Neuronal stem cell (in vitro differentiated cells): ENCODE results near the gene CAMK2N2.

Source experiments
- DNase-seq: peaks from one replicate; pipeline ENCODE4 v3.0.0-alpha.2; 2013; ENCODE audit warnings: low spot score
- H2AFZ ChIP-seq: one replicate; pipeline ENCODE4 v1.6.1; 2013; ENCODE audit warnings: mild to moderate bottlenecking, low read length, inconsistent platforms
- H2AK5ac ChIP-seq: 2 replicates; pipeline ENCODE4 v1.6.1; 2013; ENCODE audit warnings: low read depth, mild to moderate bottlenecking, inconsistent platforms, low read length, moderate library complexity, mixed read lengths
- H2BK120ac ChIP-seq: 2 replicates; pipeline ENCODE4 v1.6.1; 2013; ENCODE audit warnings: low read depth, mild to moderate bottlenecking, inconsistent platforms, low read length, moderate library complexity, mixed read lengths
- H2BK12ac ChIP-seq: one replicate; pipeline ENCODE4 v1.6.1; 2013; ENCODE audit warnings: low read length, inconsistent platforms
- H2BK15ac ChIP-seq: 2 replicates; pipeline ENCODE4 v1.6.1; 2013; ENCODE audit warnings: mild to moderate bottlenecking, low read length, inconsistent platforms, mixed read lengths
- H2BK5ac ChIP-seq: one replicate; pipeline ENCODE4 v1.6.1; 2013; ENCODE audit warnings: inconsistent platforms, mild to moderate bottlenecking, low read length, moderate library complexity
- H3K14ac ChIP-seq: one replicate; pipeline ENCODE4 v1.6.1; 2013; ENCODE audit warnings: low read length, inconsistent platforms
- H3K18ac ChIP-seq: 2 replicates; pipeline ENCODE4 v1.6.1; 2013; ENCODE audit warnings: low read length, inconsistent platforms
- H3K23ac ChIP-seq: 2 replicates; pipeline ENCODE4 v1.6.1; 2013; ENCODE audit warnings: low read depth, mild to moderate bottlenecking, mixed read lengths, low read length, inconsistent platforms; ENCODE audit not compliant: poor library complexity
- H3K27ac ChIP-seq: replicated peaks from 3 replicates; pipeline ENCODE4 v1.5.1; 2013; ENCODE audit warnings: low read length, inconsistent platforms
- H3K27me3 ChIP-seq, 3 experiments: 2 replicates each; pipeline ENCODE4 v1.6.1; 2013; ENCODE audit warnings: low read length in 3 of 3, mild to moderate bottlenecking in 2 of 3, inconsistent platforms in 1 of 3, low read depth in 1 of 3, mixed read lengths in 1 of 3, moderate library complexity in 1 of 3; ENCODE audit not compliant: control insufficient read depth in 3 of 3, insufficient read depth in 3 of 3
- H3K36me3 ChIP-seq, 2 donors: replicated peaks in 1 of 2; 2 replicates each; pipeline ENCODE4 v1.6.1; 2013; ENCODE audit warnings: low read length in 2 of 2; ENCODE audit not compliant: control insufficient read depth in 2 of 2, insufficient read depth in 2 of 2
- H3K4ac ChIP-seq: 2 replicates; pipeline ENCODE4 v1.6.1; 2013; ENCODE audit warnings: inconsistent platforms, mild to moderate bottlenecking, low read length, moderate library complexity
- H3K4me1 ChIP-seq, 2 donors: 1 replicate in 1 of 2; 2 replicates in 1 of 2; pipeline ENCODE4 v1.6.1; 2013; ENCODE audit warnings: low read length in 2 of 2, low read depth in 1 of 2; ENCODE audit not compliant: control insufficient read depth in 2 of 2, insufficient read depth in 1 of 2
- H3K4me2 ChIP-seq: one replicate; pipeline ENCODE4 v1.6.1; 2013; ENCODE audit warnings: mild to moderate bottlenecking, low read length, inconsistent platforms; ENCODE audit not compliant: insufficient read depth, poor library complexity, severe bottlenecking
- H3K4me3 ChIP-seq, 2 donors: 2 replicates each; pipeline ENCODE4 v1.5.1; 2013; ENCODE audit warnings: low read length in 2 of 2, mild to moderate bottlenecking in 2 of 2, inconsistent platforms in 1 of 2, moderate library complexity in 1 of 2
- H3K79me1 ChIP-seq: one replicate; pipeline ENCODE4 v1.6.1; 2013; ENCODE audit warnings: low read depth, mild to moderate bottlenecking, inconsistent platforms, low read length, moderate library complexity
- H3K9ac ChIP-seq: one replicate; pipeline ENCODE4 v1.6.1; 2013; ENCODE audit warnings: mild to moderate bottlenecking, low read depth, low read length, inconsistent platforms; ENCODE audit not compliant: poor library complexity
- H3K9me3 ChIP-seq, 2 donors: replicated peaks in 1 of 2; 2 replicates each; pipeline versions ENCODE3 to v1.6.1; 2013; ENCODE audit warnings: low read length in 2 of 2, mild to moderate bottlenecking in 2 of 2, inconsistent platforms in 1 of 2, low read depth in 1 of 2, mixed read lengths in 1 of 2, moderate library complexity in 1 of 2; ENCODE audit not compliant: control insufficient read depth in 2 of 2, insufficient read depth in 1 of 2
- H4K8ac ChIP-seq: one replicate; pipeline ENCODE4 v1.6.1; 2013; ENCODE audit warnings: low read depth, mild to moderate bottlenecking, inconsistent platforms, low read length, moderate library complexity
- H4K91ac ChIP-seq: one replicate; pipeline ENCODE4 v1.6.1; 2013; ENCODE audit warnings: low read length, low read depth, mild to moderate bottlenecking, inconsistent platforms; ENCODE audit not compliant: poor library complexity
- WGBS, 2 donors: extraction: QIAGEN DNeasy Blood & Tissue Kit; methylation state at CpG; one replicate each; pipeline ENCODE4 v1.1.7; 2013; ENCODE audit warnings: missing lambda C conversion rate in 2 of 2, mixed read lengths in 1 of 2; ENCODE audit not compliant: insufficient read length in 2 of 2, insufficient replicate concordance in 1 of 2; ENCODE audit errors: extremely low coverage in 2 of 2; 5-methylcytosine and 5-hydroxymethylcytosine counted together

Gene CAMK2N2

GRCh38 chr3:184282941-184283340 is 21.6 kb upstream of the CAMK2N2 start:
- Histone ChIP-seq H3K4me1 (peaks cover 0 to 2% of the 10 kb centered on the region in 2 donors), H3K14ac (no peak overlapping the region), H2BK5ac (no peak overlapping the region), H2BK12ac (no peak overlapping the region), H4K91ac (no peak overlapping the region), H3K27me3 (peaks cover 0 to 46% (median 1%) of the 10 kb centered on the region in 3 experiments), H3K18ac (no peak overlapping the region), H2AFZ (no peak overlapping the region), H2BK120ac (no peak overlapping the region), H2AK5ac (no peak overlapping the region), H3K4me2 (no peak overlapping the region), H3K36me3 (no peaks in the 10 kb centered on the region), H3K4me3 (no peak overlapping the region), H2BK15ac (no peak overlapping the region), H4K8ac (no peak overlapping the region), H3K23ac (no peak overlapping the region), H3K4ac (no peak overlapping the region), H3K79me1 (no peaks in the 10 kb centered on the region), H3K9me3 (no peaks in the 10 kb centered on the region), H3K27ac (no peak overlapping the region), H3K9ac (no peak overlapping the region)
- WGBS, 2 donors: no CpG with 5 or more reads among the region's 4 CpGs
- no peak for DNase-seq

GRCh38 chr3:184277366-184277765 is 16.0 kb upstream of the CAMK2N2 start:
- peaks cover 0 to 3% of the 10 kb centered on the region in 2 donors for H3K4me1 ChIP-seq
- H2AFZ ChIP-seq: no peak overlapping the region
- no peak overlapping the region for H3K4me3 ChIP-seq
- H3K79me1 ChIP-seq: no peaks in the 10 kb centered on the region
- no peak overlapping the region for H3K9ac ChIP-seq
- H3K9me3 ChIP-seq: peaks cover 0 to 3% of the 10 kb centered on the region in 2 donors
- no peak overlapping the region for H4K8ac ChIP-seq
- H3K18ac ChIP-seq: no peak overlapping the region
- no peak overlapping the region for H3K4me2 ChIP-seq
- H3K14ac ChIP-seq: no peak overlapping the region
- no peak for DNase-seq
- no CpG with 5 or more reads among the region's 6 CpGs for WGBS, 2 donors
- H2BK15ac ChIP-seq: no peak overlapping the region
- no peak overlapping the region for H3K27ac ChIP-seq
- no peak overlapping the region for H2BK12ac ChIP-seq
- no peak overlapping the region for H3K23ac ChIP-seq
- no peak overlapping the region for H3K4ac ChIP-seq
- H2BK5ac ChIP-seq: no peak overlapping the region
- no peak overlapping the region for H4K91ac ChIP-seq
- peak overlapping the region; percentile 27 for H2AK5ac ChIP-seq
- no peaks in the 10 kb centered on the region for H3K36me3 ChIP-seq
- peaks cover 3 to 78% (median 33%) of the 10 kb centered on the region in 3 experiments for H3K27me3 ChIP-seq
- no peak overlapping the region for H2BK120ac ChIP-seq

GRCh38 chr3:184275961-184276910 is 14.9 kb upstream of the CAMK2N2 start, which contains the start of gene ECE2:
Gene ECE2, plus strand, starts transcription at chr3:184276022. Its CDS starts 132 bp downstream, at chr3:184276154.
- no CpG with 5 or more reads among the region's 65 CpGs for WGBS, 2 donors
- H2BK120ac ChIP-seq: no peak within 1 kb of the TSS
- peak within 1 kb of the TSS; percentile 71 for H2AK5ac ChIP-seq
- H3K9ac ChIP-seq: peak within 1 kb of the TSS; percentile 66
- peak within 1 kb of the TSS; percentile 38 for H3K4me2 ChIP-seq
- H4K8ac ChIP-seq: peak within 1 kb of the TSS; percentile 84
- H2BK15ac ChIP-seq: no peak within 1 kb of the TSS
- peak within 1 kb of the TSS; percentile 28 for H3K4ac ChIP-seq
- peak within 1 kb of the TSS in 1 of 2 donors; percentile 45 for H3K4me3 ChIP-seq
- H3K79me1 ChIP-seq: no peaks in the 10 kb centered on the region
- peak within 1 kb of the TSS; percentile 60 for H3K18ac ChIP-seq
- H3K23ac ChIP-seq: peak within 1 kb of the TSS; percentile 50
- H3K36me3 ChIP-seq: no peaks in the 10 kb centered on the region
- H2AFZ ChIP-seq: peak within 1 kb of the TSS; percentile 75
- H3K27me3 ChIP-seq: peaks cover 3 to 70% (median 33%) of the 10 kb centered on the region in 3 experiments
- peak within 1 kb of the TSS; percentile 91 for H2BK12ac ChIP-seq
- no peak within 1 kb of the TSS for H2BK5ac ChIP-seq
- H3K4me1 ChIP-seq: peaks cover 0 to 3% of the 10 kb centered on the region in 2 donors
- H3K14ac ChIP-seq: peak within 1 kb of the TSS; percentile 50
- H4K91ac ChIP-seq: no peak within 1 kb of the TSS
- DNase-seq: no peak
- H3K27ac ChIP-seq: no peak within 1 kb of the TSS
- H3K9me3 ChIP-seq: peaks cover 0 to 3% of the 10 kb centered on the region in 2 donors

- DNase-seq: no peak
- no peak overlapping the region for H4K91ac ChIP-seq
- H3K14ac ChIP-seq: peak overlapping the region; percentile 3
- no peak overlapping the region for H2AFZ ChIP-seq
- H2AK5ac ChIP-seq: no peak overlapping the region
- no peaks in the 10 kb centered on the region for H3K79me1 ChIP-seq
- H2BK5ac ChIP-seq: no peak overlapping the region
- peaks cover 0 to 3% of the 10 kb centered on the region in 2 donors for H3K4me1 ChIP-seq
- no peaks in the 10 kb centered on the region for H3K36me3 ChIP-seq
- no peak overlapping the region for H3K27ac ChIP-seq
- no peak overlapping the region for H3K4me3 ChIP-seq
- WGBS, 2 donors: no CpG with 5 or more reads among the region's 12 CpGs
- no peak overlapping the region for H3K4me2 ChIP-seq
- peak overlapping the region; percentile 84 for H4K8ac ChIP-seq
- H3K4ac ChIP-seq: no peak overlapping the region
- H2BK15ac ChIP-seq: no peak overlapping the region
- peaks cover 3 to 67% (median 33%) of the 10 kb centered on the region in 3 experiments for H3K27me3 ChIP-seq
- H2BK12ac ChIP-seq: peak overlapping the region; percentile 91
- H3K9ac ChIP-seq: peak overlapping the region; percentile 66
- peaks cover 0 to 3% of the 10 kb centered on the region in 2 donors for H3K9me3 ChIP-seq
- H3K18ac ChIP-seq: no peak overlapping the region
- H3K23ac ChIP-seq: peak overlapping the region; percentile 50
- no peak overlapping the region for H2BK120ac ChIP-seq
Observed at GRCh38 chr3:184275381-184275701, 14.0 kb upstream of the CAMK2N2 start.
